OCI-LY3 (cell line): ENCODE measurements around the gene FCHSD1.
A peak's percentile ranks its signal among the peaks of the same experiment; 100 is the strongest.

ENCODE experiments used
- H2AFZ ChIP-seq: fragments of 200-600, 300-600 bp; shearing (Covaris generic); 2 replicates; pipeline ENCODE4 v1.6.0; 2014; ENCODE audit warnings: antibody characterized with exemption, low read depth, low read length
- H3K27ac ChIP-seq: fragments of 200-600, 300-600 bp; sonication (generic); 2 replicates; pipeline ENCODE4 v1.5.1; 2014; ENCODE audit warnings: mild to moderate bottlenecking, low read length, moderate library complexity, mixed read lengths
- H3K27me3 ChIP-seq: fragments of 200-600, 300-600 bp; sonication (generic); 2 replicates; pipeline ENCODE4 v1.6.1; 2014; ENCODE audit warnings: low read depth, low read length, mixed read lengths
- H3K36me3 ChIP-seq: fragments of 200-600, 300-600 bp; sonication (generic); replicated peaks from 2 replicates; pipeline ENCODE3; 2014; ENCODE audit warnings: low read depth, low read length, mixed read lengths
- H3K4me1 ChIP-seq: fragments of 300-600, 200-600 bp; sonication (generic); 2 replicates; pipeline ENCODE4 v1.6.1; 2014; ENCODE audit warnings: low read length, mixed read lengths
- H3K4me2 ChIP-seq: fragments of 200-600, 300-600 bp; sonication (generic); 2 replicates; pipeline ENCODE4 v1.6.1; 2014; ENCODE audit warnings: low read length, mixed read lengths
- H3K4me3 ChIP-seq: fragments of 300-600, 200-600 bp; sonication (generic); 2 replicates; pipeline ENCODE4 v1.5.1; 2014; ENCODE audit warnings: antibody characterized with exemption, mild to moderate bottlenecking, low read length, moderate library complexity
- H3K79me2 ChIP-seq: fragments of 300-600, 200-600 bp; shearing (Covaris generic); 2 replicates; pipeline ENCODE4 v1.6.1; 2014; ENCODE audit warnings: mild to moderate bottlenecking, low read length, mixed read lengths
- H3K9ac ChIP-seq: fragments of 300-600, 200-600 bp; shearing (Covaris generic); 2 replicates; pipeline ENCODE4 v1.6.0; 2014; ENCODE audit warnings: mild to moderate bottlenecking, low read length, moderate library complexity
- H3K9me3 ChIP-seq: fragments of 200-600, 300-600 bp; shearing (Covaris generic); 2 replicates; pipeline ENCODE4 v1.6.1; 2014; ENCODE audit warnings: low read length, mixed read lengths; ENCODE audit not compliant: insufficient read depth
- H4K20me1 ChIP-seq: fragments of 200-600, 300-600 bp; sonication (generic); 2 replicates; pipeline ENCODE4 v1.6.1; 2016; ENCODE audit warnings: low read length, mixed read lengths; ENCODE audit not compliant: insufficient read depth
- EZH2phosphoT487 ChIP-seq: fragments of 200-600 bp; shearing (Covaris generic); IDR thresholded peaks from 2 replicates; pipeline ENCODE4 v1.6.1; 2018; ENCODE audit warnings: antibody characterized with exemption, mixed run types, low read depth
- TF ChIP-seq, protein P1 (sequence below): fragments of 200-600, 300-600 bp; sonication (generic); IDR thresholded peaks from 2 replicates; pipeline ENCODE4 v1.5.1; 2014; ENCODE audit warnings: antibody characterized with exemption, low read length, low read depth

FCHSD1 gene

DNA sequence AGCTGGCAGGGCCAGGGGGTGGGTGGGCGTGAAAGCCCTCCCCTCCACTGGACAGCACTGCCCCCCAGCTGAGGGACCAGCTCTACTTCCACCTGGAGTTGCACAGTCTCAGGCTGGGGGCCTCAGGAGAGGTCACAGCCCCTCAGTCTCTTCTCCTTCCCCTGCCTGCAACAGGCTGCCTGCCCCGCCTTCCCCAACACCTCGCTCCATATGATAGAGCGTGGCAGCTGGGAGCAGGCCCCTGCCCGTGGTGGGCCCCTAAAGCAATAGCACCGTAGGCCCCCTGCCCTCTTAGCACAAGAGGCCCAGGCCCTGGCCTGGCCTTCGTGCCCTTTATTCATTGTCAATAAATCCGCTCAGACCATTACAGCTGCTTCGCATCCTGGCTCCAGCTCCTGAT lies 10.5 kb downstream of the FCHSD1 start:
- Histone ChIP-seq H3K4me3 (no peak overlapping the region), H4K20me1 (peaks cover 5% of the 10 kb centered on the region), H3K27ac (no peak overlapping the region), H3K4me1 (peaks cover 18% of the 10 kb centered on the region), H3K4me2 (no peak overlapping the region), H3K36me3 (peaks cover 6% of the 10 kb centered on the region), H3K27me3 (no peaks in the 10 kb centered on the region), H3K9me3 (no peaks in the 10 kb centered on the region), H2AFZ (no peak overlapping the region), H3K9ac (no peak overlapping the region), H3K79me2 (peaks cover 27% of the 10 kb centered on the region)
- TF ChIP-seq, protein P1, sequence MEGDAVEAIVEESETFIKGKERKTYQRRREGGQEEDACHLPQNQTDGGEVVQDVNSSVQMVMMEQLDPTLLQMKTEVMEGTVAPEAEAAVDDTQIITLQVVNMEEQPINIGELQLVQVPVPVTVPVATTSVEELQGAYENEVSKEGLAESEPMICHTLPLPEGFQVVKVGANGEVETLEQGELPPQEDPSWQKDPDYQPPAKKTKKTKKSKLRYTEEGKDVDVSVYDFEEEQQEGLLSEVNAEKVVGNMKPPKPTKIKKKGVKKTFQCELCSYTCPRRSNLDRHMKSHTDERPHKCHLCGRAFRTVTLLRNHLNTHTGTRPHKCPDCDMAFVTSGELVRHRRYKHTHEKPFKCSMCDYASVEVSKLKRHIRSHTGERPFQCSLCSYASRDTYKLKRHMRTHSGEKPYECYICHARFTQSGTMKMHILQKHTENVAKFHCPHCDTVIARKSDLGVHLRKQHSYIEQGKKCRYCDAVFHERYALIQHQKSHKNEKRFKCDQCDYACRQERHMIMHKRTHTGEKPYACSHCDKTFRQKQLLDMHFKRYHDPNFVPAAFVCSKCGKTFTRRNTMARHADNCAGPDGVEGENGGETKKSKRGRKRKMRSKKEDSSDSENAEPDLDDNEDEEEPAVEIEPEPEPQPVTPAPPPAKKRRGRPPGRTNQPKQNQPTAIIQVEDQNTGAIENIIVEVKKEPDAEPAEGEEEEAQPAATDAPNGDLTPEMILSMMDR, result no peak
- TF ChIP-seq EZH2phosphoT487, result no peak

DNA sequence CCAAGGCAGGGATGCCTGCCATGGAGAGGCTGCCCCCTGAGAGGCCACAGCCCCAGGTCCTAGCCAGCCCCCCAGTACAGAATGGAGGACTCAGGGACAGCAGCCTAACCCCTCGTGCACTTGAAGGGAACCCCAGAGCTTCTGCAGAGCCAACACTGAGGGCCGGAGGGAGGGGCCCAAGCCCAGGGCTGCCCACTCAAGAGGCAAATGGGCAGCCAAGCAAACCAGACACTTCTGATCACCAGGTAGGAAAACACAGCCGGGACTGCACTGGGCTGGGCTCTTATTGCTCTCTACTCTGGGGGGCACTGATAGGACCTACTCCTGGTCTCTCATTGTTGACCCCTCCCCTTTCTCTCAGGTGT lies 11.2 kb downstream of the FCHSD1 start:
- Histone ChIP-seq H3K36me3 (peaks cover 6% of the 10 kb centered on the region), H2AFZ (no peak overlapping the region), H3K9ac (no peak overlapping the region), H3K9me3 (no peaks in the 10 kb centered on the region), H4K20me1 (peaks cover 10% of the 10 kb centered on the region), H3K4me3 (no peak overlapping the region), H3K27me3 (no peaks in the 10 kb centered on the region), H3K27ac (no peak overlapping the region), H3K4me2 (no peak overlapping the region), H3K4me1 (peaks cover 25% of the 10 kb centered on the region), H3K79me2 (peaks cover 33% of the 10 kb centered on the region)
- TF ChIP-seq, protein P1, result no peak
- TF ChIP-seq EZH2phosphoT487, result no peak

DNA sequence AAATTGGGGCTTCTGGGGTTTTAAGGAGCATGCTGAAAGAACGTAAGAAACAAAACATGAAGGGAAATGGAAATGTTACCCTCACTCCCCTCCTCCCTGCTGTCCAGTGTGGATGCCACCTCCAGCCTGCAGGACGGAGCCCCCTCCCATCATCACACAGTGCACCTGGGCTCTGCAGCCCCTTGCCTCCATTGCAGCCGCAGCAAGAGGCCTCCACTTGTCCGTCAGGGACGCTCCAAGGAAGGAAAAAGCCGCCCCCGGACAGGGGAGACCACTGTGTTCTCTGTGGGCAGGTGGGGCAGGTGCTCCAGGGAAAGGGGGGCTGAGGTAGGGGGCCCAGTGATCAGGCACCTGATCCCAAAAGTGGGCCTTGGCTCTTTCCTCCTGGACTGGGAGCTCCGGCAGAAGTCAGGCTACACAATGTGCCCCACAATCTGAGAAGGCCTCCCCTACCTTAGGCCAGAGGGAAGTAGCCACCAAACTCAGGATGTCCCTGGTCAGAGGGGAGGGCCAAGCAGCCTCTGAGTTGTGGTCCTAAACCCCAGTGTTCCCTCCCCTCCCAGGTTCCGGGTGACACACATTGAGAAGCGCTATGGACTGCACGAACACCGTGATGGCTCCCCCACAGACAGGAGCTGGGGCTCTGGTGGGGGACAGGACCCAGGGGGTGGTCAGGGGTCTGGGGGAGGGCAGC lies 11.7 kb downstream of the FCHSD1 start:
- H3K4me2 ChIP-seq, result no peak overlapping the region
- TF ChIP-seq EZH2phosphoT487, result no peak
- TF ChIP-seq, protein P1, result no peak
- peaks cover 30% of the 10 kb centered on the region for H3K4me1 ChIP-seq
- no peak overlapping the region for H3K4me3 ChIP-seq
- H3K79me2 ChIP-seq, result peaks cover 39% of the 10 kb centered on the region
- peaks cover 6% of the 10 kb centered on the region for H3K36me3 ChIP-seq
- peaks cover 14% of the 10 kb centered on the region for H4K20me1 ChIP-seq
- no peak overlapping the region for H3K9ac ChIP-seq
- no peak overlapping the region for H3K27ac ChIP-seq
- H3K27me3 ChIP-seq, result no peaks in the 10 kb centered on the region
- no peak overlapping the region for H2AFZ ChIP-seq
- H3K9me3 ChIP-seq, result no peaks in the 10 kb centered on the region

DNA sequence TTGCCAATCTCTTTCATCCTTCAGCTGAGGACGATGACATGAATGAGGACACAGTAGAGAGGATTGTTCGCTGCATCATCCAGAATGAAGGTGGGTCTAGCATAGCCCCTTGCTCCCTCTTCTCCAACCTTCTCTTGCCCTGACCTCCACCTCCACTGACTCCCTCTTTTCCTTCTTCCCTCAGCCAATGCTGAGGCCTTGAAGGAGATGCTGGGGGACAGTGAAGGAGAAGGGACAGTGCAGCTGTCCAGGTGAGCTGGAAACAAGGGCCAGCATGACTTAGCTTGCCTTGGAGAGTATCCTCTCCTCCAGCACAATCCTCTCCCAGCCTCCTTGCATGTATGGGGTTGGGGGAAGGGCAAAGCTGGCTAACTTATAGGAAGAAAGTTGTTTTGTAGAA lies 12.4 kb downstream of the FCHSD1 start:
- Histone ChIP-seq H3K4me3 (peak overlapping the region; percentile 95), H3K36me3 (peaks cover 6% of the 10 kb centered on the region), H3K27ac (0 out of 2 replicates have a peak overlapping the region, but pooled peaks have one; percentile 27), H2AFZ (no peak overlapping the region), H3K79me2 (peaks cover 41% of the 10 kb centered on the region), H3K9ac (no peak overlapping the region), H3K4me1 (peaks cover 36% of the 10 kb centered on the region), H4K20me1 (peaks cover 14% of the 10 kb centered on the region), H3K9me3 (no peaks in the 10 kb centered on the region), H3K27me3 (no peaks in the 10 kb centered on the region), H3K4me2 (peak overlapping the region; percentile 66)
- no peak for TF ChIP-seq EZH2phosphoT487
- TF ChIP-seq, protein P1, result no peak
